Fibroblast of pulmonary artery (primary cell): ENCODE data around the gene LAMA5.

Source experiments
- DNase-seq: peaks from one replicate; pipeline ENCODE4 v3.0.0-alpha.2; 2010; ENCODE audit warnings: low read depth
- H3K4me3 ChIP-seq: replicated peaks from 2 replicates; pipeline ENCODE4 v1.5.1; 2011; ENCODE audit warnings: low read depth, mild to moderate bottlenecking, control low read depth, low read length, moderate library complexity
- TF ChIP-seq, protein P1 (sequence below): IDR thresholded peaks from 2 replicates; pipeline ENCODE4 v1.5.1; 2011; ENCODE audit warnings: mild to moderate bottlenecking, control low read depth, low read length, inconsistent platforms; ENCODE audit errors: missing control alignments

LAMA5 gene

DNA sequence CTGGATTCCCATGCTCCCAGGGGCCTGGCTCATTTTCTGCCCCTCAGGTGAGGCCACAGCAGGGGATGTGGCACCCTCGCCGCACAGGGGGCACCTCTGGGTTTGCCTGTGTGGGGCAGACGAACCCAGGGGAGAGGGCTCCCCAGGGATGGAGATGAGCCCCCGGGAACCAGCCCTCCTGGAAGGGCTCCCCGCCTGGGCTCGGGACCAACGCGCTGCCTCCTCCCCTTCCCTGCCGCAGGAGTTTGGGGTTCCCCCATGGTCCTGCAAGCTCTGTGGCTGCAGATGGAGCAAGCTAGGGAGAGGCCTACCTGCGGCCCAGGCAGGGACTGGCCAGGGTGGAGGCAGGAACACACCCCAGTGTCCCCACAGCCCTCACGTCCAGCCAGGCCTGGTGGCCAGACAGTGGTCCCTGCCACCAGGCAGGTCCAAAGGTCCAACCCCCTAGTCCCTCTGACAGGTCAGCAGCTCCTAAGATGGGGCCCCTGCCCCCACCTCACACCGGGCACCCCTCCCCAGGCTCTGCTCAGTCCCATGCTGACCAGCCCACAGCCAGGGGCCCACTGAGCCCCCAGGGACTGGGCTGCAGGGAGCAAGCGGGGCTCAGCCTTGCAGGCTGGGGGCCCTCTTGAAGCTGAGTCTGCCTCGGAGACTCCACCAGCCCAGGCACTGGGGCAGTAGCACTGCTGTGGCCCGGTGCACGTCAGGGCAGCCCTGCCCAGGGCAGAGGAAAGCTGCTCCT lies 13.7 kb downstream of the LAMA5 start:
- DNase-seq = no peak
- TF ChIP-seq, protein P1, sequence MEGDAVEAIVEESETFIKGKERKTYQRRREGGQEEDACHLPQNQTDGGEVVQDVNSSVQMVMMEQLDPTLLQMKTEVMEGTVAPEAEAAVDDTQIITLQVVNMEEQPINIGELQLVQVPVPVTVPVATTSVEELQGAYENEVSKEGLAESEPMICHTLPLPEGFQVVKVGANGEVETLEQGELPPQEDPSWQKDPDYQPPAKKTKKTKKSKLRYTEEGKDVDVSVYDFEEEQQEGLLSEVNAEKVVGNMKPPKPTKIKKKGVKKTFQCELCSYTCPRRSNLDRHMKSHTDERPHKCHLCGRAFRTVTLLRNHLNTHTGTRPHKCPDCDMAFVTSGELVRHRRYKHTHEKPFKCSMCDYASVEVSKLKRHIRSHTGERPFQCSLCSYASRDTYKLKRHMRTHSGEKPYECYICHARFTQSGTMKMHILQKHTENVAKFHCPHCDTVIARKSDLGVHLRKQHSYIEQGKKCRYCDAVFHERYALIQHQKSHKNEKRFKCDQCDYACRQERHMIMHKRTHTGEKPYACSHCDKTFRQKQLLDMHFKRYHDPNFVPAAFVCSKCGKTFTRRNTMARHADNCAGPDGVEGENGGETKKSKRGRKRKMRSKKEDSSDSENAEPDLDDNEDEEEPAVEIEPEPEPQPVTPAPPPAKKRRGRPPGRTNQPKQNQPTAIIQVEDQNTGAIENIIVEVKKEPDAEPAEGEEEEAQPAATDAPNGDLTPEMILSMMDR = no peak

DNA sequence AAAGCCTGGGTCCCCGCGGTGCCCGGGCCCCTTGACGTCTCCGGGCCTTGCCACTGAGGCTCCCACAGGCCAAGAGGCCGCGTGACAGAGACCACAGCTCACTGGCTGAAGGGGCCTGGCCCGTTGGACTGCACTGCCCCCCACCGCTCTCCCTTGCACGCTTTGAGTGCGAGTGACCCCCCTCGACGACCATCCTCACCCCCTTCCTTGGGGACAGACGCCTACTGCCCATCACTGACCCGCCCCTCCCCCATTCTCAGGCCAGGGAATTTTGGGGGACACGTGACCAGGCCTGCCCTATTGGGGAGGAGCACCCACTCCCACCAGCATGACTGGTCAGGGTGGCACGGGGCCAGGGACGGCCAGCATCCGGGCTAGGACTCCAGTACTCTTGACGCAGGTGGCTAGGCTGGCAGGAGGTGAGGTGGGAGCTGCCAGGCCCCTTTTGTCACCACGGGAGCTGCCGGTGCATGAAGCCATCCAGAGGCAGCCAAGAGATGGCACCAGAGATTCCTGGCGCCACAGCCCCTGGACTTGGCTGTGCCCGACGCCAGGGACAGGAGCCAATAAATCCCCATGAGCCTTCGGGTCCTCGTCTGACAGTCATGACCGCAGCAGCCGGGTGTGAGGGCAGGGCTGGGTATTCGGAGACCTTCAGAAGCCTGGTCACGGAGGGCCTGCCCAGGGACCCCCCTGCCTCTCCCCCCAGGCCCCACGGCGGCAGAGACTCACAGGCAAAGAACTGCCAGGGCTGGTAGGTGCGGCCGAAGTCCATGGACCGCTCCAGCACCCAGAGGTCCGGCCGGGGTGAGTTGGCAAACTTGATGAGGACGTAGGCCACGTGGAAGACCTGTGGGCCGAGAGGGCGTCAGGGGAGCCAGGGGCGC lies 14.5 kb downstream of the LAMA5 start:
- no peak for DNase-seq
- H3K4me3 ChIP-seq = no peak overlapping the region
- TF ChIP-seq, protein P1 = no peak

More for the DNA sequence above, 13.7 kb downstream of the LAMA5 start:
- H3K4me3 ChIP-seq = no peak overlapping the region

DNA sequence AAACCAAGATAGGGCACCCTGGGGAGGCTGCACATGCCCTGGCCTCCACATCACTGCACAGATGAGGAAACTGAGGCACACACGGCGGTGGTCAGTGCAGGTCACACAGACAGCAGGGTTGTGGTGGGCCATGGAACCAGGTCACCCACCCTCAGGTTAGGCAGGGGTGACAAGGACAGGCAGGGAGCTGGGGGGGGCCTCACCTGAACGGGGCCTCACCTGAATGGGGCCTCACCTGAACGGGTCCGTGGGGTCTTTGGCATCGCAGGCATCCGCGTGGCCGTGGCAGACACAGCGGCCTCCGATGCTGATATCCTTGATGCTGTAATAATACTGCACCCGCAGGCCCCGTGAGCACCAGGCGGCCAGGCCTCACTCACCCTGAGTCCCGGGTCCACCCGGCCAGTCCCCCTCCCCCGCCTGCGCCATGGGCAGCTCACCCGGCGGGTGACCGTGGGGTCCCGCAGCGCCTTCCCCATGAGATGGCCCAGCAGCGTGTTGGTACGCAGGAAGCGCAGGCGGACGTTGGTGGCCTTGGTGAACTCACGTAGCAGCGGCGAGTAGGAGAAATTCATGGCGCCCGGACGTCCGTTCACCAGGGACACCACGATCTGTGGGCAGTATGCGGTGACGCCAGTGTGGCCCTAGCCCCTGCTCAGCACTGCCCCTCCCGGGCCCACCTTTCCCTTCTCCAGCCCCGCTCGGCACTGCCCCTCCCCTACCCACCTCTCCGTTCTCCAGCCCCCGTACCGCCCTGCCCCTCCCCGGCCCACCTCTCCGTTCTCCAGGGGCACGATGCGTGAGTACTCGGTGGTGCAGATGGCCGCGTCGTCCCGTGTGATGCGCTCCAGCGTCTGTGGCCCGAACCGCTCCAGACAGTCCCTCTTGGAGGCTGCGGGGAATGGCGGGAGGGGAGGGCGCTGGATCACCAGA lies 15.4 kb downstream of the LAMA5 start:
- H3K4me3 ChIP-seq = no peak overlapping the region
- no peak for DNase-seq
- TF ChIP-seq, protein P1 = no peak

DNA sequence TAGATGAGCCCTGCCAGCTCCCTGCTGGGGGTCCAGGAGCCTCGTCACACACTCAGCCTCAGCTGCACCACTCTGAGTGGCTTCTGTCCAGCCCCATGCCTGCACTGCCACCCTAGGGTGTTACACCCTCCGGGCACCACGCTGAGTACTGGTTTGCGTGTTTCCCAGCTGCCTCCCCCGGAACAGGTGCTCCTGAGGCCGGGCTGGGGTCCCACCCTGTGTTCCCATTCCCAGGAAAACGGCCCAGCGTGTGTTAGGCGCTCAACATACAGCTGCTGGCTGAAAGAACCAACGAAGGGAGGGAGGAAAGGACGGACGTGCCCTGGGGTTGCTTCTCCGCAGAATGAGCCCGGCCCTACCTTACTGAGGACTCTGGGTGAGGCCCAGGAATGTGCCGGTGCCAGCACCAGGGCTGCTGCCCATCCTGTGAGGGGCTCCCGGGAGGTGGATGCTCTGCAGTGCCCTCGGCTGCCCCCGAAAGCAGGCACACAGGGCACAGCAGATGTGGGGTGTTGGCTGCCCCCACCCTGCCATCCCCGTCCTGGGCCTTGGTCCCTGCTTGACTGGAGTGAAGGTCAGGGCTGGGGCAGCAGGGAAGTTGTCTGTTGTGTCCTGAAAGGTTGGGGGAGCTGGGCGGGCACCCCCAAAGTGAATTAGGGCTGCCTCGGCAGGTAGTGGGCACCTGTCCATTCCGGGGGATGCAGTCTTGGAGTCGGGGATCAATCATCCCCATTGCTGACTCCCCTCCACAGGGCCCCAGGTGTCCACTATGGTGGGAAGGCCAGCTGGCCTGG lies 16.3 kb downstream of the LAMA5 start:
- H3K4me3 ChIP-seq = no peak overlapping the region
- TF ChIP-seq, protein P1 = no peak
- no peak for DNase-seq

DNA sequence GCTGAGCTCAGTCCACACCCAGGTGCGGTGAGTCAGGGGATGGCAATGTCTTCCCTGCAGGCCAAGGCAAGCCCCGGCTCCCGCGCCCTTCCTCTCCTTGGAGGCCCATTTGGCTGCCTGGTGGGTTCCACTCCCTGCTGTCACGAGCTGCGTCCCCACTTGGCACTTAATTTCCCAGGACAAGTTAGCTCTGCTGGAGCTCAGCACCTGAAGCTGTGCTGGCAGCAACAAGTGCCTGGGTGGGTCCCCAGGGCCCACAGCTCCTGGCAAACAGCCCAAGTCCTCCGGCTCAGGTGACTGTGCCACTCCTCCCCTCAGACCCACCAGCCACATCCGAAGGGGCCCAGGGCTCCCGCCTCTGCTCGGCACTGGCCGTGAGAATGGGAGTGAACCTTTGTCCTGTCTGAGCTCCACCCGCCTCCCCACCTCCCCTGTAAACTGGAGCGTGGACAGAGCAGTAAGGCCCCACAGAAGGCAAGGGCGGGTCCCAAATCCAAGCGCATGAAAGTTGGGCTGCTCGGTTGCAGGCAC lies 16.9 kb downstream of the LAMA5 start:
- H3K4me3 ChIP-seq = no peak overlapping the region
- TF ChIP-seq, protein P1 = no peak
- no peak for DNase-seq
